IPS-NIHi7 (cell line): ENCODE data around the gene MAD1L1.

Experiments
- DNase-seq: peaks from one replicate; pipeline ENCODE4 v3.0.0; 2012; ENCODE audit warnings: mixed read lengths; ENCODE audit errors: extremely low spot score

Gene MAD1L1

DNA sequence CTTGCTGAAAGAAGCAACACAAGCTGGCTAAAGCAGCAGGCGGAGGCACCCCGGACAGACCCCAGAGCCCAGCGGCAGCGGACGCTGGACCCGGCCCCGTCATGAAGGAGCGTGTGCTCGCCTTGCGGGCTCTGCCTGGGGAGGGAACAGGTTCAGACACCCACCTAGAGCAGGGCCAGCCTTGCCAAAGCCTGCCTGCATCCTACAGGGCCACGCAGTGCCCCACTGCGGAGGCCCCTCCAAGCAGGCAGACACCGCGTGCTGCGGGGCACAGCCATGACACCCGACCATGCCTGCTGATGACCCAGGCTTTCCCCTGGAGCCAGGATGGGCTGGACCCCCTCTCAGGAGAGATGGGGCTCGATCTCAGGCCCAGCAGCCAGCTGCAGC is 91.7 kb downstream of the MAD1L1 start:
- DNase-seq = no peak

DNA sequence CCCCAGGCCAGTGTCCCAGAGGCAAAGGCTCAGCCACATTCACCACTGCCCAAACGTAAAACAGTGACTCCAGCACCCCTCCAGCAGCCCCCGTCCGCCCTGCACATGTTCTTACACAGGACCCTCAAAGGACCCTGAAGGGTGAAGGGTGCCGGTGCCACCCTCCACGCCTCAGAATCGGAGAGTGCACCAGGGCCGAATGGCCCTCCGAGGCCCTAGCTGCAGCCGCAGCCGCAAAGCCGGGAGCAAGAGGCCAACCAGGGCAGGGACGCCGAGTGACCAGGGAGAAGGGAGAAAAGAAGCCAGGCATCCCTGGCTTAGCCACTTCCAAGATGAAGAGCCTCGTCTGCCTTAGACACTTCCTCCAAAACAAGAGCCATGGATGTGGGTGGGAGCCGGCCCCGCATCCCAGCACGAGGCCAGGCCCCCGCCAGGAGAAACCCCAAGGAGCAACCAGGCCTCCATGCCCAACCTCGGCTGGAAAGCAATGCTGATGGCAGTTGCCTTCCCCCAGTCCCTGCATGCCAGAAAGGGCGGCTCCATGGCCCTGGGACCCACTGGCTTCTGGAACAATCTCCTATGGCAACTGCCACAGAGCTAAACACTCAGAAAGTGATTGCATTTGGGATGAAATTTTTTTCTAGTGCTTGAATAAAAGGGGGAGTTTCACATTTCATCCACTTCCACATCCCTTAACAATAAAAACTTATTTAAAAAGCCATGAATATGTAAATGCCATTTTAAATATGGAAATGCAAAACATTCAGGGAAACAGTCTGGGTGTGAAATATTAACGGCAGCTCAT is 92.3 kb downstream of the MAD1L1 start:
- DNase-seq = no peak

DNA sequence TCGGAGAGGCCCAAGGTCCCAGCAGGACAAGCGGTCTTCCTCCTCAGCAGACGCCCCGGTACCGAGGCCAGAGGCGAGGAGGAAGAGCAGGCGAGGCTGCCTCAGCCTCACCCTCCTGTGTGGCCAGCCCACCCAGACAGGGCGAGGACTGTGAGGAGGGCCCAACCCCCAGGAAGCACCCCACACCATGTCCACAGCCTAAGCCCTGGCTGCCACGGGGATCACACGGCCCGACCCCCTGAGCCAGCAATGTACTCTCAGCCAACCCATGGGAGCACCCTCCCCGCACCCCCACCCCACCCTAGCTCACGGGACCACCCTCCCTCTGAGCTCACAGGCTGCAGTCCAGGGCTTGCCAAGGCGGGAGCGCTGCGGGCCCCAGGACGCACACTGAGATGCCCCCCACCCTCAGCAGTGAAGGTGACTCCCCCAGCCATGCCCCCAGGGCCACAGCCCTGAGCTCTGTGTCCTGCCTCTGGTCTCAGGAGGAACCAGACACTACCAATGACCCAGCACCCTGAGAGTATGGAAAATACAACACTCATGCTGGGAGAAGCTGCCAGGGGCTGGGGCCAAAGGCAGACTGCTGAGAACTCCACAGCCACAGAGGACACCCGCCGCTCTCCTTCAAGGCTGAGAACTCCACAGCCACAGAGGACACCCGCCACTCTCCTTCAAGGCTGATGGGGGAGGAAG is 93.6 kb downstream of the MAD1L1 start:
- DNase-seq = no peak

DNA sequence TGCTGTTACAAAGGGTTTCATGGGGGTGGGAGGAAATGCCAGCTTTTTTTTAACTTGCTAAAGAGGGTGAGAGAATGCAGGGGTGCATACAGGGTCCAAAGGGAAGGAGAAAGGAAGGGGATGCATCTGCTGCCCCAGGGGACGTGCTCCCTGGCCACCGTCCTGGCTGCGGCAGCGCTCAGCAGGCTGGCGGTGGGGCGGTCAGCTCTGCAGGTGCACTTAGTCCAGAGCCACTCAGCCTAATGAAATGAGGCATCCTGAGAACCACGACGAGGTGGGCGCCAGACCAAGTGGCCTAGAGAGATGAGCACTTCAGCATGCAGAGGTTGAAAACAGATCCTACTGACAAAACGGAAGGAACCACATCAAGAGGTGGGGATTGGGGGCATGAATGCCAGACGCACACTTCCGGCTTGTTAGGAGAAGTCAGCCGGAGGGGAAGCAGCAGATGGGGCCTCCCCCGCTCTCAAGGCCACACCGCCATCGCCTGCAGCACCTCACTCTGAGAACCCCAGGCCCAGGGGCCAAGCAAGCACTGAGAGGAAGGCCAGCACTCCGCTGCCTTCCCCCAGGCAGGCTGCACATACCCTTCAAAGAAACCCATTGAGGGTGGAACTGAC is 94.5 kb downstream of the MAD1L1 start:
- DNase-seq = no peak

DNA sequence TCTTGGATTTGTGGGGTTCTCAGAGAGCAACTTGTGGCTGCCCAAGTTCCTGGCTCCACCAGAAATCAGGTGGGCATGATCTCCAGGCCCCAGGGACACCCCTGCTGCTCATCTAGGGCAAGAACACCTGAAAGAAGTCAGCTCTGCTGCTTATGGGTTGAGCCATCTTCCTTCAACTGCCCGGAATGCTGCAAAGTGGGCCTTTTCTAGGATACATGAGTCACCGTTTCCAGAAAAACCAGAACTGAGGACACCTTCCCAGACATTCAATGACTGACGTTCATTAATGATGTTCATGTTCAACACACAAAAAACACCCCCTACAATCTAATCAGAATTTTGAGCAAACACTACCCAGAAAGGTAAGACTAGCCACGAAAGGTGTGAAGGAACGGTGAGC is 98.0 kb downstream of the MAD1L1 start:
- no peak for DNase-seq

DNA sequence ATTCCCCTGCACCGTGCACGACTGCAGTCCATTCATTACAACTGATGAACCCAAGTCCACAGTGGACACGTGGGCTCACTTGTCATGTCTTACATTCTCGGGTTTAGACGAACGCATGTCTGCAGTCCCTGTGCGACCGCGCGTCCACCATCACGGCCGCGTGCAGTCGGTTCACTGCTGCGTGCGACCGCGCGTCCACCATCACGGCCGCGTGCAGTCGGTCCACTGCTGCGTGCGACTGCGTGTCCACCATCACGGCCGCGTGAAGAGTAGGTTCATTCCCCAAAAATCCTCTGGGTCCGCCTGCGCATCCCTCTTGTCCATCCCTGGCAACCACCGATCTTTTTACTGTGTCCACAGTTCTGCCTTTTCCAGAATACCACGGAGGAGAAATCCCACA is 100.5 kb downstream of the MAD1L1 start:
- no peak for DNase-seq

DNA sequence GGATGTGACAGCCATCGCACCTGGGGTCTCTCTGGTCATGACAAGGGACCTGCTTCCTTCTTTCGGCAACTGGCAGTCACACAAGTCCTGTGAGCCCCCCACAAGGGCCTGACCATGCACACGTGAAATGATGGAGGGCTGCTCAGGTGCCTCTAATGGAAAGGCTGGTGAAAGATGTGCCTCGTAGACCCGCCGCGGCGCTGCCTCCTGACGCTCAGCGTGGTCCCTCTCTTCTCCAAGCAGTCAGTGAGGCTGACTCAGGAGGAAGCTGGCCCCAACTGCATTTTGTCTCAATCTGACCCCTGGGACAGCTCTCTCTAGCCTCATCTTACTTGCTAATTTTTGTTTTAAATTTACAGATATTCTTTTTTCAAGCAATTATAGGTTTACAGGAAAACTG is 100.9 kb downstream of the MAD1L1 start:
- no peak for DNase-seq

DNA sequence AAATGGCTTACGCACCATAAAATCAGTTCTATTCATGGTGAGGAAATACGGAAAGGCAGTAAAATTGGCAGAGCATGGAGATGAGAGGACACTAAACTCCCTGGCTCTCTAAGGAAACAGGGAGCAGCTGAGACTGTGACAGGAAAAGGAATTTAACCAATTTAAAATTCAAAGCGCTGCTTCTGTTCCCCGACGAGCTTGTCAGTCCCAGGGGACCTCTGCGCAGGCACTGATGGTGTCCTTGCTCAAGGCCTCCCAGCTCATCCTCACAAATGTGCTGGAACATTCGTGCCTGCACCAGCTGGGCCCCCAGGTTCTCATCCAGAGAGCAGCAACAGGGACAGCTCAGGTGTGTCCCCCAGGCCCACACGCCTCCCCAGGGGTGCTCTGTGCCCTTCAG is 101.4 kb downstream of the MAD1L1 start:
- DNase-seq = no peak

DNA sequence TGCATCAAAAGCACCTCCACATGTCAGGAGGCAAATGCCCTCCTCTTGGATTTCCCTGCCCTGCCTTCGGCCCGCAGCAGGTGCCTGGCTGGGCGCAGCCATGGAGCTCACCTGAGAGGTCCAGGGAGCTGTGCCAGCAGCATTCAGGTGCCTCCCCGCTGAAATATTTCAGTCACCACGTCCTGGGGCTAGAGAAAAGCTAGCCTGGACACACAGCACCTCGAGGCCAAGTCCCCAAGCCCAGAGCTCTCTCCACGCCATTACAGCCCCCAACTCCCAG is 102.7 kb downstream of the MAD1L1 start:
- no peak for DNase-seq

DNA sequence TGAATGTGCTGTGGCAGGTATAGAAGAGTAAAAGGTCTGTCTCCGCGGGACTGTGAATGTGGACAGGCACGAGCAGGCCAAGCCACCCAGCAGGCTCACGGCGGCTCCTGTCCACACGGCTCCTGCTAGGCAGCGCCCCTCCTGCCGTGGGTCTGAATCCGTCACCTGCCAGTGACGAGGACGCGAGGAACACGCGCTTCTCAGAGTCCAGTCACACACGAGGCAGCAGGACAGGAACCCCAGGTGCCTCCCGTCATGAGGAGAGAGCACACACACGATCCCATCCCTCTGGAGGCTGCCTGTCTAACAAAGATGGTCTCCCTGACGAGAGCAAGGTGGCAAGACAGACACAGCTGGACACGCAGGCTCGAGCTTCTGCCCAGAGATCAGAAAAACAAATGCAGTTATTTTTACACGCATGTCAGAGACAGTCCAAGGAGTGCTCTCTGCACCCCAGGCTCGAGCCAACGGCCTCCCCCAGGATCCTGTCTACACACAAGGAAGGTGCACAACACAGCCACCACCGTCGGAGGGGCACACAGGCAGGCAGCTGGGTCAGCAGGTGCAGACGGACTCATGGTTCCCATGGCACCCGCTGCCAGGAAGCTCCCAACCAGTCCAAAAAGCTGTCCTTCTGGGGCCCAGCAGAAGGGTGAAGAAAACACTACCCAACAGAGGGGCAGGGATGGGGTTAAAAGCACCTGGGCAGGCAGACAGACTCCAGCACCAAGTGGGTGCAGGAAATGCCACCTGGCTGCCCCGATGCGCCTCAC is 103.2 kb downstream of the MAD1L1 start:
- DNase-seq = no peak

DNA sequence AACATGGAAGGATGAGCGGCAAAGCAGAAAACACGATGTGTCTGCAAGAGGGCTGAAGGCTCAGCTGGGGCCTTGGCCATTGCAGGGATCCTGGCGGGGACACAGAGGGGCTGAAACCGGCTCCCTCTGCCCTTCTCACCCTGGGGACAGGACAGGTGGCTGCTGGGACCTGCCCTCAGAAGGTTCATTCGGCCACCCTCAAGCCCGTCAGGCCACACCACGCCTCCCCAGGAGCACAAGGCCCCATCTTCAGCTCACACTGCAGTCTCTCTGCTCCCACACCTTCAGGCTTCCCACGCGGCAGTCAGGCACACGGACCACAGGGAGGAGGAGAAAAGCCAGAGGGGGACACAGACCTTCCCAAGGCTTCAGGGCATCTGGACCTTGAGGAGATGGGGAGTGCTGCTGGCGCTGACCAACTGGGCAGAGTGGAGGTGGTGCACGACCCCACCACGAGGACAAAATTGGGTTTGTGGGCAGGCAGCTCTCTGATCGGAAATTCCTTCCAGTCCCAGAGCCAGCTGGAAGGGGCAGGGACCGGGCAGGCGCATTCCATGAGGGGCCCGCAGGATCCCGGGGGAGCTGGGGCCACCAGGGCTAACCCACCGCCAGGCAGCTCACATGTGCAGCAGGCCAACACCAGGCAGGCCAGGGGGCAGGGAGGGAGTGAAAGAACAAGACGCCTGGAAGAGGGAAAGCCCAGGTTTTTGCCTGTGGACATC is 104.0 kb downstream of the MAD1L1 start:
- no peak for DNase-seq

DNA sequence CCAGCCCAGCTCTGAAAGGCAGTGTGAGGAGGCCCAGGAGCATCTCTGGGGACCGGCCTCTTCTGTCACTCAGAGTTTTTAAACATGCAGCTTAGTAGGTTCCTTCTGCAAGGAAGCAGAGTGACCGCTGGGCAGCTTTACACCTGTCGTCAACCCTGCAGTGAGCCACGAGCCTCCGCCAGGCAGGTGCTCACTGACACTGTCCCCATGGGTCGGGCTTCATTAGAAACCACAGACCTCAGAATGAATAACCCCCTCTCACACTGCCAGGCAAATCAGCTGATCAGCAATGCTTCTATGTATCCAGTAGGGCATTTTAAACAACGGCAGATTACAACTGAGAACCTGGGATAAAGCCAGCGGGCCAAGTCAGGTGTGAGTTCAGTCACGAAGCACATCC is 106.1 kb downstream of the MAD1L1 start:
- no peak for DNase-seq

DNA sequence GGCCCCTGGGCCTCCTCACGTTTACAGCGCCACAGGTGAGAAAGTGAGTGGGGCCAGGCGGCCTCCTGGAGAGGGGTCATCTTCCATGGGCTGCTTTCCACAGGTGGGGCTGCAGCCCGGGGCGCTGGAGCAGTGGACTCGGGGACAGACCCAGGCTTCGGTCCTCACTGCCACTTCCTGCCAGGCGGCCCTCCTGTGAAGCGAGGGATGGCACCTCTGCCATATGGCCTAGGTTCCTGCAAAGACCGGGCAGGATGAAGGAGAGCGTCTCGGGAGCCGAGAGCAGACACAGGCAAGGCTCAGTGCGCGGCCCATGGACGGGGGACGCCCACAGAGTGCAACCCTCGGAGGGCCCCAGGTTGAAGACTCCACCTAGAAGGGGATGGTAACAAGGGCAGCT is 106.8 kb downstream of the MAD1L1 start:
- no peak for DNase-seq

DNA sequence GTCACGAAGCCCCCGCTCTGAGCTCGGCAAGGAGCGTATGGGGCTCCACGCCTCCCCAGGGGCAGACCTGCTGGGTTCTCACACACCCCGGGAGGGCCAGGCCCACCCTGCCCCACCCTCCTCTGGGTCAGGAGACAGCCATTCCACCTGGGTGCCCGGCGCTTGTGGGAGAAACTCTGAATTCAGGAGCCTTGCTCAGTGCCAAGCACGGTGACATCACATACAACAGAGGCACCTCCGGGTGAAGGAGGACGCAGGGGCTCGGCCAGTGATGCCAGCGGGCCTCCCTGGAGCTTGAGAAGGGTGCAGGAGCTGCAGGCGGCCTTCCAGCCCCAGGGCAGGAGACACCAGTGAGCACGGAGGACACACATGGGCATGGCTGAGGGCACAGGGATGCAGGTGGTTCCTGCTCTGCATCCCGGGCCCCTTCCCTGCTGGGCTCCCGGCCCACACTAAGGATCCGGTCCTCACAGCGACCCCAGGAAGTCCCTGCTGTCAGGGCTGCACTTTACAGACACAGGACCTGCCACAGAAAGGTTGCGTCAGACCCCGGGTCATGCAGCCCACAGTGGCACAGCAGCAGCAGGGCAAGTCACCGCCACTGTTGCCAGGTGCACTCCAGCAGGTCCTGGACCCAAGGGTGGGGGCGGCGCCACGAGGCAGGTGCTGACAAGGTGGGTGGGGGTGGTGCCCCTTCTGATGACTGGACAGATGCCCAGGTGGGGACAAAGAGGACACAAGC is 108.0 kb downstream of the MAD1L1 start:
- no peak for DNase-seq

DNA sequence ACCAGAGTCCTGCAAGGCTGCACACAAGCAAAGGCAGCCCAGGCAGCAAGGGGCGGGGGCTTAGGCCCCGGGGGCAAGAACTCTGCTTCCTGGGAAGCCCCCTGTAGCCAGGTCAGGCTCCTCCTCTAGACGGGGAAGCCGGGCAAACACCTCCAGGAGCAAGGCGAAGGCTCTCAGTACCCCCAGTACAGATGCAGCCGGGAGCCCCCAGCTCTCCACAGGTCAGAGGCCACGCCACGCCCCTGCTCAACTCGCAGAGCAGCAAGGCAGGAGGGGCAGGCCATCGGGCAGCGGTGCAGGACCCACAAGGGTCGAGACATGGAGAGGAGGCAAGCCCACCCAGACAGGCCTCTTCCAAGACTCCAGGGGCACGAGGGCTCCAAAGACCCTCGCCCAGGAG is 108.8 kb downstream of the MAD1L1 start:
- DNase-seq = no peak

DNA sequence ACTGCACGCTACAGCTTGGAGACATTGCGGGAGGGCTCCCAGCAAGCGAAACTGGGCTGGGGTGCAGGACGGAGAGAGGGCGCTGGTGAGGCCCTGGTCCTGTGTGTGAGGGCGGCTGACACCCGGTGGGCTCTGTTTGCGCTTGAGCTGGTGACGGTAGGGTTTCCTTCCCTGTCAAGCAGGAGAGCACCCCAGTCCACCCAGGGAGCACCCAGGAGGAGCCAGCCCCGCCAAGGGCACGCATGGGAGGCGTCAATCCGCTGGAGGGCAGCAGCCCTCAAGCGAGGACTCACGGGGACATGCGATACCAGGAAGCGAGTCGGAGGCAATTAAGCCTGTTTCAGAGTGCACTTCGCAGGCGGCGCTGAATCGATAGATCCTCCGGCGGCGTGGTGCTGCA is 109.4 kb downstream of the MAD1L1 start:
- DNase-seq = no peak

DNA sequence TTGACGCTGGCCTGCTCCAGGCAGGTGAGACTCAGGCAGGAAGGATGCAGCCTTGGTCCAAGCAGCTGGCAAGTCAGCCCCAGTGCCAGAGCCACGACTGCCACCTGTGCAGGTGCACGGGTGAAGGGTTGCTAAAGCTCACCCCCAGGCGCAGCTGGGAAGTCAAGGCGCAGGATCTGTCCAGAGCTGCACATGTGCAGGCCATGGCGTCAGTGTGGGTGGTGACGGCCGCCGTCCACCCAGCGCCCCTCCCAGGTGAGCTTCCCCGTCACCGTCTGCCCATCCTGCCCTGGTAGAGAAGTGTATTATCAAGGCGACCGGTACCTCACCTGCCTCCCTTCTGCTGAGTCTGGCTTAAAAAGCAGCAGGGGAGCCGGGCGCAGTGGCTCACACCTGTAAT is 110.1 kb downstream of the MAD1L1 start:
- no peak for DNase-seq

DNA sequence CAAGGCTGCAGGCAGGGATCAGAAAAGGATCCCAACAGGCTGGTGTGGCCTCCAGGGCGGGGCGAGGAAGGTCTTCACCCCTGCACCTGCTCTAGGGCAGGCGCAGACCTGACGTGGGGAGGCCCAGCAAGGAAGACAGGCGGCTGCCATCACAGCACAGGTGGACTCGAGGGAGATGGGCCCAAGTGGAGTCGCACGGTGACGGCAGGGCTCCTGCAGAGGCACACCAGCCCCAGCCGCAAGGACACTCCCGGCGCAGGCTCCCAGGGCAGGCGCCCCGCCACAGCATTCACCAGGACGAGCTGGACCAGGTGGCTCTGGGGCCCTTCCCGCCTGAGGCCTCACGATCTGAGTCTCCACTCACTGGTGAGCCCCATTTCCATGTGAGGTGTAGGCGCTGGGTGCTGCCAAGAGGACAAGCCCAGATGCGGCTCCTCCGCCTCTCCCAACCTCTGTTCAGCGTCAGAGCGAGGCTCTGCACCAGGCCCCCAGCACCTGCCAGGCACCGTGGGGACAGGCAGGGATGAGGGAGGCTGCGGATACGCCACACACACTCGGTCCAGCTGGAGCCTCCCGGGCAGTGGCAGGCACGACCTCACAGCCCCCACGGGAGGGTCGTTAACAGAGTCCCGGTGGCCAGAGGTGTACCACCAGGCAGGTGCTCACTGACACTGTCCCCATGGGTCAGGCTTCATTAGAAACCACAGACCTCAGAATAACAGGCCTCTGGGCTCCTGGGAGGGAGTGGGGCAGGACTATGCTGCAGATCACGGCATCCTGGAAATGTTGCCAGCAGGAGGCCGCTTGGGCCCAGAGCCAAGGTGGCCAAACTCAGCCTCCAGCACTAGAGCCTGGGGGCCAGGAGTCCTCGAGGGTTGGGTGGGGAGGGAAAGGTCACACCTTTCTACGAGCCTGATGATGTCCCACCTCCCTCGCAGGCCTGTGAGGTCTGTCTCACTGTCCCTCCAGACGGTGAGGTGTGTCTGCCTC is 111.6 kb downstream of the MAD1L1 start:
- DNase-seq = no peak

DNA sequence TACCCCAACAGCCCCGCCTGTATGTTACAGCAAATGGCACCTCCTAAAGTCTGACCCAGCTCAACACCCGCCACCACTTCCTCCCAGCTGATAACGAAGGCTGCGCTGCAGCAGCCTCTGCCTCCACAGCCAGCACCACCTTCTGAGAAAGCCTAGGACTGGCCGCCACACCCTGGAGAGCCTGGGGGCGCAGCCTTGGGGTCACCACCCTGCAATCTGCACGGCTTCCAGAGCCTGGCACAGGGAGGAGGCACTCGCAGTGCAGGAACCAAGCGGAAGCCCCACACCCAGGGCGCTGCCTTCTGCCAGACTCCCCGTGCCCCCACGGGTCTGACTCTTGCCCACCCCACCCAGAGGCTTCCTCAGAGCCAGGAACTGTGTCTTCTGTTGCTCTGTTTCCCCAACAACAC is 112.5 kb downstream of the MAD1L1 start:
- DNase-seq = no peak

DNA sequence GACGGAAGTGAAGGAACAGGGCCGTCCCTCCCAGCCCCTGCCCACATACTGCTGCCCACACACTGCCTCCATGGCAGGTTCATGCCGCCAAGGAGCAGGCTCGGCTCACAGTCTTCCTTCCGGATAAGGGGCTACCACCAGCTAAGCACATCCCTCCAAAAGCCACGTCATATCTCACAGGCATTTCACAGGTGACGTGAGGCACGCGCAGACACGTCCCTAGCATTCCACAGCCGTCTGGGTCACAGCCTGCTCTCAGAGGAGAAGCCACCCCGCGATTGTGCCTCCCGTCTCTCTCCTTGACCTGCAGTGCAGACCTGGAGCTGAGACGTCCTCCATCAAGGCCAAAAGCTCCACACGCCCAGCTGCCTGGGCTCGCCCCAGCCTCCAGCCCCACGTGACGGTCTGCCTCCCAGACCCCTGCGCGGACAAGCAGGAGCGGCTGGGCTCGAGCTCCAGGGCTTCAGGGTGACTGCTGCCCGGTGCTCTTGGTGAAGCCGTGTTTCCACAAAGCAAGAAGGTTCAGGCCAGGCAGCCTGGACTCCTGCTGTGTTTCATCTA is 114.0 kb downstream of the MAD1L1 start:
- DNase-seq = no peak
